HEK293 (cell line): ENCODE data around the gene DCC.
A peak's percentile ranks its signal among the peaks of the same experiment; 100 is the strongest.

ENCODE experiments used
- CTCF ChIA-PET: fragments of 350-600 bp; formaldehyde crosslinking; extraction: SDS; loops from one replicate; lab custom pipeline; 2021; ENCODE audit warnings: antibody characterized with exemption; lab: Yijun Ruan, JAX
- POLR2A ChIA-PET: fragments of 300-600 bp; formaldehyde crosslinking; extraction: SDS; loops from one replicate; lab custom pipeline; 2020; ENCODE audit warnings: antibody characterized with exemption, inconsistent platforms; lab: Yijun Ruan, JAX
- H3K27ac ChIP-seq: fragments of 200-500 bp; sonication (Bioruptor generic); 2 replicates; pipeline ENCODE4 v1.5.1; 2014; ENCODE audit warnings: low read depth, low read length, control low read depth, inconsistent platforms; ENCODE audit errors: extremely low read depth
- H3K36me3 ChIP-seq, 2 experiments: fragments of 200-500 bp in 1 of 2; sonication (Bioruptor generic) in 1 of 2; 1 replicate in 1 of 2; 2 replicates in 1 of 2; pipeline ENCODE4 v1.5.1; 2014 to 2017; ENCODE audit warnings: inconsistent platforms in 2 of 2, low read length in 2 of 2; ENCODE audit not compliant: control insufficient read depth in 2 of 2, insufficient read depth in 1 of 2
- H3K4me1 ChIP-seq: fragments of 200-500 bp; sonication (Bioruptor generic); 2 replicates; pipeline ENCODE4 v1.5.1; 2014; ENCODE audit warnings: mild to moderate bottlenecking, low read length, inconsistent platforms; ENCODE audit not compliant: control insufficient read depth, insufficient read depth
- H3K4me3 ChIP-seq: 2 replicates; pipeline ENCODE4 v1.5.1; 2011; ENCODE audit warnings: low read depth, mild to moderate bottlenecking, control low read depth, low read length, moderate library complexity
- H3K9me3 ChIP-seq: fragments of 200-500 bp; sonication (Bioruptor generic); 2 replicates; pipeline ENCODE4 v1.5.1; 2014; ENCODE audit warnings: low read depth, low read length, inconsistent platforms; ENCODE audit not compliant: control insufficient read depth, insufficient read depth
- EGR2 ChIP-seq: fragments of 450-650 bp; formaldehyde crosslinking; IDR thresholded peaks from 2 replicates; pipeline ENCODE4 v1.5.1; 2016; ENCODE audit warnings: low read depth, missing biosample characterization, missing genetic modification characterization
- GFI1B ChIP-seq: fragments of 450-650 bp; formaldehyde crosslinking; IDR thresholded peaks from 2 replicates; pipeline ENCODE4 v1.5.1; 2016; ENCODE audit warnings: missing biosample characterization, missing genetic modification characterization
- GLIS1 ChIP-seq: fragments of 450-650 bp; formaldehyde crosslinking; IDR thresholded peaks from 2 replicates; pipeline ENCODE4 v1.5.1; 2016; ENCODE audit warnings: missing biosample characterization, missing genetic modification characterization
- HOXD13 ChIP-seq: sonication (generic); formaldehyde crosslinking; IDR thresholded peaks from 2 replicates; pipeline ENCODE4 v1.8.0; 2022; ENCODE audit warnings: missing genetic modification reagents, borderline replicate concordance
- KLF9 ChIP-seq: fragments of 450-650 bp; formaldehyde crosslinking; IDR thresholded peaks from 2 replicates; pipeline ENCODE4 v1.5.1; 2016; ENCODE audit warnings: missing biosample characterization, missing genetic modification characterization, low read depth
- MYNN ChIP-seq: fragments of 450-650 bp; formaldehyde crosslinking; IDR thresholded peaks from 2 replicates; pipeline ENCODE4 v1.5.1; 2016; ENCODE audit warnings: missing biosample characterization, missing genetic modification characterization, borderline replicate concordance
- MZF1 ChIP-seq: fragments of 450-650 bp; formaldehyde crosslinking; IDR thresholded peaks from 2 replicates; pipeline ENCODE4 v1.5.1; 2017; ENCODE audit warnings: missing biosample characterization, missing genetic modification characterization, borderline replicate concordance
- SETDB1 ChIP-seq: IDR thresholded peaks from one replicate; pipeline ENCODE4 v1.6.1; 2017; ENCODE audit warnings: mild to moderate bottlenecking, low read length, moderate library complexity, mixed read lengths; ENCODE audit not compliant: insufficient read length
- SP3 ChIP-seq: fragments of 450-650 bp; formaldehyde crosslinking; IDR thresholded peaks from 2 replicates; pipeline ENCODE4 v1.5.1; 2016; ENCODE audit warnings: missing biosample characterization, missing genetic modification characterization
- ZBTB11 ChIP-seq: fragments of 450-650 bp; formaldehyde crosslinking; conservative IDR thresholded peaks from 2 replicates; pipeline ENCODE4 v1.5.1; 2016; ENCODE audit warnings: low read depth, missing biosample characterization, missing genetic modification characterization
- ZBTB48 ChIP-seq: fragments of 450-650 bp; formaldehyde crosslinking; IDR thresholded peaks from 2 replicates; pipeline ENCODE4 v1.5.1; 2016; ENCODE audit warnings: missing biosample characterization, missing genetic modification characterization
- ZNF114 ChIP-seq: fragments of 450-650 bp; formaldehyde crosslinking; IDR thresholded peaks from 2 replicates; pipeline ENCODE4 v1.5.0; 2017; ENCODE audit warnings: missing biosample characterization, missing genetic modification characterization
- ZNF169 ChIP-seq: fragments of 450-650 bp; formaldehyde crosslinking; IDR thresholded peaks from 2 replicates; pipeline ENCODE4 v1.5.1; 2016; ENCODE audit warnings: missing biosample characterization, missing genetic modification characterization
- ZNF248 ChIP-seq: fragments of 450-650 bp; formaldehyde crosslinking; IDR thresholded peaks from 2 replicates; pipeline ENCODE4 v1.5.1; 2017; ENCODE audit warnings: missing biosample characterization, missing genetic modification characterization
- ZNF274 ChIP-seq, 2 experiments: fragments of 200-500 bp in 1 of 2; fragments of 450-650 bp in 1 of 2; sonication (Bioruptor generic) in 1 of 2; formaldehyde crosslinking in 1 of 2; IDR thresholded peaks; 2 replicates each; pipeline versions ENCODE4 v1.5.1 to v1.6.1; 2014 to 2016; ENCODE audit warnings: borderline replicate concordance in 1 of 2, inconsistent platforms in 1 of 2, low read length in 1 of 2, missing biosample characterization in 1 of 2, missing genetic modification characterization in 1 of 2
- ZNF292 ChIP-seq: fragments of 450-650 bp; formaldehyde crosslinking; IDR thresholded peaks from 2 replicates; pipeline ENCODE4 v1.5.1; 2016; ENCODE audit warnings: low read depth, missing biosample characterization, missing genetic modification characterization, borderline replicate concordance
- ZNF341 ChIP-seq: fragments of 450-650 bp; formaldehyde crosslinking; IDR thresholded peaks from 2 replicates; pipeline ENCODE4; 2016; ENCODE audit warnings: low read depth, missing biosample characterization, missing genetic modification characterization
- ZNF350 ChIP-seq: fragments of 450-650 bp; formaldehyde crosslinking; IDR thresholded peaks from 2 replicates; pipeline ENCODE4 v1.5.0; 2017; ENCODE audit warnings: missing biosample characterization, mild to moderate bottlenecking, missing genetic modification characterization
- ZNF404 ChIP-seq: fragments of 450-650 bp; formaldehyde crosslinking; IDR thresholded peaks from 2 replicates; pipeline ENCODE4 v1.5.1; 2017; ENCODE audit warnings: missing biosample characterization, missing genetic modification characterization
- ZNF416 ChIP-seq: fragments of 450-650 bp; formaldehyde crosslinking; IDR thresholded peaks from 2 replicates; pipeline ENCODE4 v1.5.1; 2016; ENCODE audit warnings: missing biosample characterization, missing genetic modification characterization
- ZNF513 ChIP-seq: fragments of 450-650 bp; IDR thresholded peaks from 2 replicates; pipeline ENCODE4 v1.5.1; 2018; ENCODE audit warnings: missing biosample characterization, missing genetic modification characterization
- ZNF555 ChIP-seq: fragments of 450-650 bp; formaldehyde crosslinking; conservative IDR thresholded peaks from 2 replicates; pipeline ENCODE4 v1.5.1; 2017; ENCODE audit warnings: missing biosample characterization, mild to moderate bottlenecking, missing genetic modification characterization, inconsistent platforms
- ZNF561 ChIP-seq: fragments of 450-650 bp; IDR thresholded peaks from 2 replicates; pipeline ENCODE4 v1.5.1; 2018; ENCODE audit warnings: missing biosample characterization, missing genetic modification characterization, borderline replicate concordance
- ZNF600 ChIP-seq: fragments of 450-650 bp; formaldehyde crosslinking; IDR thresholded peaks from 2 replicates; pipeline ENCODE4 v1.5.1; 2016; ENCODE audit warnings: missing biosample characterization, missing genetic modification characterization
- ZNF626 ChIP-seq: fragments of 450-650 bp; sonication (Bioruptor Pico); formaldehyde crosslinking; IDR thresholded peaks from 2 replicates; pipeline ENCODE4 v1.5.1; 2018; ENCODE audit warnings: missing biosample characterization, missing genetic modification characterization, inconsistent platforms
- ZNF639 ChIP-seq: fragments of 450-650 bp; formaldehyde crosslinking; IDR thresholded peaks from 2 replicates; pipeline ENCODE4 v1.5.1; 2016; ENCODE audit warnings: missing biosample characterization, missing genetic modification characterization
- ZNF660 ChIP-seq: fragments of 450-650 bp; IDR thresholded peaks from 2 replicates; pipeline ENCODE4 v1.5.1; 2018; ENCODE audit warnings: missing biosample characterization, mild to moderate bottlenecking, missing genetic modification characterization
- ZNF768 ChIP-seq: fragments of 450-650 bp; formaldehyde crosslinking; IDR thresholded peaks from 2 replicates; pipeline ENCODE4 v1.5.1; 2018; ENCODE audit warnings: missing biosample characterization, mild to moderate bottlenecking, missing genetic modification characterization
- ZNF785 ChIP-seq: fragments of 450-650 bp; formaldehyde crosslinking; IDR thresholded peaks from 2 replicates; pipeline ENCODE4 v1.5.1; 2016; ENCODE audit warnings: missing biosample characterization, missing genetic modification characterization
- ZSCAN4 ChIP-seq: fragments of 450-650 bp; formaldehyde crosslinking; IDR thresholded peaks from 2 replicates; pipeline ENCODE4 v1.5.1; 2017; ENCODE audit warnings: missing biosample characterization, missing genetic modification characterization

DCC gene

GRCh38 chr18:52341608-52342381, 1.8 kb downstream of the DCC start:
- ChIA-PET CTCF (no interaction called here), POLR2A (no interaction called here)
- no peak for TF ChIP-seq MYNN
- no peak for TF ChIP-seq ZNF404
- no peak for TF ChIP-seq ZNF114 (tag by site-specific recombination)
- no peak for TF ChIP-seq ZNF169
- TF ChIP-seq EGR2 (tag by site-specific recombination): no peak
- TF ChIP-seq ZNF513 (tag by site-specific recombination): no peak
- no peak for TF ChIP-seq SP3 (tag by site-specific recombination)
- TF ChIP-seq ZBTB48 (tag by site-specific recombination): no peak
- TF ChIP-seq SETDB1: no peak
- TF ChIP-seq ZNF785 (tag by site-specific recombination): no peak
- Histone ChIP-seq H3K27ac (no peak overlapping the region), H3K4me3 (peak overlapping the region; percentile 9), H3K36me3 (no peaks in the 10 kb centered on the region), H3K9me3 (no peaks in the 10 kb centered on the region), H3K4me1 (no peaks in the 10 kb centered on the region)

- POLR2A ChIA-PET: no interaction called here
- Histone ChIP-seq H3K4me1 (no peaks in the 10 kb centered on the region), H3K27ac (no peak overlapping the region), H3K9me3 (no peaks in the 10 kb centered on the region), H3K4me3 (no peak overlapping the region), H3K36me3 (no peaks in the 10 kb centered on the region)
- CTCF ChIA-PET: no interaction called here
- TF ChIP-seq ZNF341 (no peak), ZNF600 (tag by site-specific recombination) (no peak), KLF9 (tag by site-specific recombination) (no peak), GFI1B (no peak), ZNF274 (IDR thresholded peaks at IDR 0.05; ENCODE audit: low read length) (no peak), ZNF274 (tag by site-specific recombination; IDR thresholded peaks at IDR 0.05; ENCODE audit: borderline replicate concordance) (no peak), ZNF416 (tag by site-specific recombination) (no peak), ZSCAN4 (no peak), GLIS1 (tag by site-specific recombination) (no peak), ZNF660 (tag by site-specific recombination) (no peak), ZNF555 (tag by site-specific recombination) (no peak), ZNF768 (tag by site-specific recombination) (no peak), ZBTB11 (tag by site-specific recombination) (no peak), ZNF639 (tag by site-specific recombination) (no peak), ZNF561 (tag by site-specific recombination) (no peak), ZNF350 (tag by site-specific recombination) (no peak), HOXD13 (no peak), ZNF626 (tag by site-specific recombination) (no peak), ZNF292 (no peak), MZF1 (tag by site-specific recombination) (no peak), ZNF248 (tag by site-specific recombination) (no peak)
Measured at GRCh38 chr18:52342456-52342855, 2.5 kb downstream of the DCC start.
